Uterus (tissue), 2 donors: Measurements from ENCODE around the gene BLACAT1.

Experiments
- CTCF ChIP-seq, 4 experiments: fragments of 200-600 bp in 2 of 4; fragments of 450-650 bp in 2 of 4; sonication (generic) in 2 of 4; IDR thresholded peaks; one replicate each; pipeline ENCODE4 v1.5.1; 2016 to 2019; ENCODE audit warnings: antibody characterized with exemption in 4 of 4, mild to moderate bottlenecking in 2 of 4, moderate library complexity in 1 of 4
- POLR2A ChIP-seq, 2 donors: fragments of 450-650 bp; IDR thresholded peaks; one replicate each; pipeline ENCODE4 v1.6.1; 2016; ENCODE audit warnings: antibody characterized with exemption in 2 of 2, mild to moderate bottlenecking in 1 of 2, moderate library complexity in 1 of 2

GRCh38 chr1:205449254-205449749, 6.5 kb downstream of the BLACAT1 start:
- TF ChIP-seq CTCF (IDR thresholded peaks at IDR 0.05) (no peak), POLR2A (IDR thresholded peaks at IDR 0.05) (no peak)
